ENCODE data around the gene ADGRG3.
"Not testable (repeated sequence)": the region's sequence is repeated elsewhere in the genome, so short reads cannot be mapped to it uniquely, and the experiment has no call there.

The ADGRG3 gene

DNA sequence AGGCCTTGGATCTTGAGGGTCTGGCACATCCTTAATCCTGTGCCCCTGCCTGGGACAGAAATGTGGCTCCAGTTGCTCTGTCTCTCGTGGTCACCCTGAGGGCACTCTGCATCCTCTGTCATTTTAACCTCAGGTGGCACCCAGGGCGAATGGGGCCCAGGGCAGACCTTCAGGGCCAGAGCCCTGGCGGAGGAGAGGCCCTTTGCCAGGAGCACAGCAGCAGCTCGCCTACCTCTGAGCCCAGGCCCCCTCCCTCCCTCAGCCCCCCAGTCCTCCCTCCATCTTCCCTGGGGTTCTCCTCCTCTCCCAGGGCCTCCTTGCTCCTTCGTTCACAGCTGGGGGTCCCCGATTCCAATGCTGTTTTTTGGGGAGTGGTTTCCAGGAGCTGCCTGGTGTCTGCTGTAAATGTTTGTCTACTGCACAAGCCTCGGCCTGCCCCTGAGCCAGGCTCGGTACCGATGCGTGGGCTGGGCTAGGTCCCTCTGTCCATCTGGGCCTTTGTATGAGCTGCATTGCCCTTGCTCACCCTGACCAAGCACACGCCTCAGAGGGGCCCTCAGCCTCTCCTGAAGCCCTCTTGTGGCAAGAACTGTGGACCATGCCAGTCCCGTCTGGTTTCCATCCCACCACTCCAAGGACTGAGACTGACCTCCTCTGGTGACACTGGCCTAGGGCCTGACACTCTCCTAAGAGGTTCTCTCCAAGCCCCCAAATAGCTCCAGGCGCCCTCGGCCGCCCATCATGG is 4.0 kb upstream of the ADGRG3 start:
- no peak for DNase-seq (ENCODE audit: low spot score)

DNA sequence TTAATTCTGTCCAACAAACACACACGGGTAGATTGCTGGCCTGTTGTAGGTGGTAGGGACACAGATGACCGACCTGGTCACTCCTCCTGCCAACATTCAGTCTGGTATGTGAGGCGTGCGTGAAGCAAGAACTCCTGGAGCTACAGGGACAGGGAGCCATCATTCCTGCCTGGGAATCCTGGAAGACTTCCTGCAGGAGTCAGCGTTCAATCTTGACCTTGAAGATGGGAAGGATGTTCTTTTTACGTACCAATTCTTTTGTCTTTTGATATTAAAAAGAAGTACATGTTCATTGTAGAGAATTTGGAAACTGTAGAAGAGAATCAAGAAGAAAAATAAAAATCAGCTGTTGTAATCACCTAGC is 3.5 kb upstream of the ADGRG3 start:
- DNase-seq (ENCODE audit: low spot score): no peak

DNA sequence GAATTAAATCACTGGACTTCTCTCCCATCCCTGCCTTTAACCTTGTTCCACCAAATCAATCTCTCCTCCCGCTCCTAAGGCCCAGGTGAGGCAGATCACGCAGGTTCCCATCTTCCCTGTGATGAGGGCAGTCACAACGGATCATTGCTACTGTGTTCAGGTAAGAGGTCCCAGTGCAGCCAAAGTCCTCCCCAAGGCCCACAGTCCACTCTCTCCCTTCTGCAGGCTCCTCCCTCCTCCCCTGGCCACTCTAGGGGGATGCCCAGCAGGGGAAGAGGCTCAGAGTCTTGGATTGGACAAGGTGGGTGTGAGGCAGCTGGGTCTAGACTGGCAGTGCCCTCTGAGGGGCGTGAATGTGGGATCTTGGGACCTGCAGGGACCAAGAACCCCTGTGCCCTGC is 2.6 kb upstream of the ADGRG3 start:
- no peak for DNase-seq (ENCODE audit: low spot score)

DNA sequence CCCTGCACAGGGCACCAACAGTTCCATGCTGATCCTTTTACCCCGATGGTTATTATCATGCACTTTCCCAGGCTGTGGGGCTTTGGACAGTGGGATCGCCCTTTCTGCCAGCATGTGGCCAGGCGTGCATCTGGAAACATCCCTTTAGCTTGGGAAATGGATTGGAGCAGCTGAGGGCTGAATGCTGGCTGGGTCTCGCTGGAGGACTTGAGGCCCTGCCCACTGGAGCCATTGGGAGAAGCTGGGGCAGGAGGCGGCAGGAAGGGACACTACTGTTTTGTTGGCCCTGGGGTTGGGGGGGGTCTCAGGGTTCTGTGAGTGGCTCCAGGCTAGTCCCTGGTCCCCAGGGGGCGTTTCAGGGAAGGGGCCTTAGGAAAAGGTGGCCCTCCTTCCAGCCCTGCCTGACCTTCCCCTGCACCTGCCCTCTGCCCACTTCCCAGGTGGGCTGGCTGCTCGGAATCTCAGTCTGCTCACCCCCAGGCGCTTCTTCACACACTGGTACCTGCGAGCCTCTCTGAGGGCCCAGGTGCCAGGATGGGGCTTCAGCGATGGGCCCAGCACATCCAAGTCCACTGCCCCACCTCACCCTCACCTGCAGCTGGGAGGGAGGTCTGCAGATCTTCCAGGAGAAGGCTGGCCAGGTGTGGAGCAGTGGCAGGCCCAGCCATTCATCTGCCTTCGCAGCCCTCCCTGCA is 1.6 kb upstream of the ADGRG3 start:
- DNase-seq (ENCODE audit: low spot score): no peak

DNA sequence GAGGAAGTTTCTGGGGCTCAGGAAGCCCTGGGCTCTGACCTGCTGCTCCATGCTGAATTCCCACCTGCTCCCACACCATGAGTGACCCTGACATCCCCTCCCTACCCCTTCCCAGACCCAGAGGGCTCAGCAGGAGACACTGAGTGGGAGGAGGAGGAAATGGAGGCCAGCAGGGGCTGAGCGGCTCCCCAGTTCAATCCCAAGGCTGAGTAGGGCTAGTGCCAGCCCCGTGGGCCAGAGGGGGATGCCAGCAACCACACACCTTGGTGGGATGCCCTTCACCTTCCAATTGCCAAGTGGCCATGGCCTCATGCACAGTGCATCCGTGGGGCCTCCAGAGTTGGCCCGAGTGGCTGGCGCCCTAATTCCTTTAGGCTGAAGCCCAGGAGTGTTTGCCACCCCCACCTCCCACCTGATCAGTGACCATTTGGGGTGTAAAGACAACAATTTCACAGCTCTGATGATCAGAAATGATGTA is 1.0 kb upstream of the ADGRG3 start:
- DNase-seq (ENCODE audit: low spot score): no peak

DNA sequence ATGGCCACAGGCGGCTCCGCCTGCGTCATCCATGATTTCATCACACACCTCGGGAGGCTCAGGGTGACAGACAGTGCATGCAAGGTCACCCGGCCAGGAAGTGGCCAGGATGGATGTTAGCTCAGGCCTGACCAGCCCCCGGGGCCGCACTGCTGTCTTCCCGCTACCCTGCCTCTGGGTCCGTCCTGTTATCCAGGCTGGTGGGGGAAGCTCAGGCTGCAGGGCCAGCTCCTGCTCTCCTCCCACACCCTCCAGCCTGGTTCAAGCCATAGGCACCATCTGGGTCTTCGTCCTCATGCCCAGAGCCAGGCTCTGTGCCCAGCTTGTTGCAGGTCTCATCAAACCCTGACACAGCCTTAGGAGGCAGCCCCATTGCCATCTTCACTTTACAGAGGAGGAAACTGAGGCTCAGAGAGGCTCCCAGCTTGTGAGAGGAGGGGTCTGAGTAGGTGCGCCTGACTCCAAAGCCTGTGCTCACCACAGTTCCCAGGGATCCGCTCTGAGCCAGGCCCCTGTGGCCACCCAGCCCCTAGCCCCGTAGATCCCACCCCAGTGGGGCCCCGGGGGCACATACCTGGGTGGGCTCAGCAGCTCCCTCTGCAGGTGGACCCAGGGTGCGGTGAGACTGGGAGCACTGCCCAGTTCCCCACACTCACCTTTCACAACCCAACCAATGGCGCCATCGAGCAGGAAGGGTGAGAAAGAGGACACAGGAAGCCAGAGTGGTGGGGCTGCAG is 412 bp upstream of the ADGRG3 start:
- DNase-seq (ENCODE audit: low spot score): no peak

DNA sequence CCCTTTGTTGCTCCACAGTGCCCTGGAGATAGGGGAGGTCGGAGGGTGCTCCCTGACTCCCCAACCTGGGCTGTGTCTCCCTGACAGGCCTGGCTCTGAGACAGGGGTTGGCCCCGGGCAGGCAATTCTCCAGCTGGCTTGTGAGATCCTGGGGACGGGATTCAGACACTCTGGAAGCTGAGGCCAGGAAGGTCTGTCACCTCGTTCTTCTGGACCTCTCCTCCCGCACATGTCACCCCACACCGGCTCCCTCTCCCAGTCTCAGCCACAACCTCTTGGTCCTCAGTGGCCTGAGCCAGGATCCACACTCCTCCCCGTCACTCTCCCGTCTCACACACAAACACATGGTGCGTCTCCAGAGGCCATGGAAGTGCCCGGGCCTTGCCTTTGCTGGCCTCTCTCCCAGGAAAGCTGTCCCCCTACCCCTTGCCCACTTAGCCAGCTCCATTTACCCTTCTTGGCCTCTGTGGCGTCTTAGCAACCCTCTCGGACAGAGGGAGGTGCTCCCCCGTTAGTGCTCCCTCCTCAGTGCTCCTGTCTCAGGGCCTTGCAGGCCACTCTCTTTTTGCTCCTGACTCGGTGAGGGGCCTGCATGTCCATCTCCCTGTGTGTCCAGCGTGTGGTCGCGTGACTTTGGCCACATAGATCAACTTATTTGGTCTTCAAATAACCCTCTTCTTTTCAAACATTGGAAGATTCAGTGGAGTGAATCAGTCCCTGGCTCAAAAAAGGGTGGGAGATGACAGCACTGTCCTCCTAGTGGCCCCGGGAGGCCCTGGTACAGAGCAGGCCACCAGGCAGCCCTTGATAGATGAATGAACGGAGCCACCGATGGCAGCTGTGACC is 747 bp downstream of the ADGRG3 start:
- no peak for DNase-seq (ENCODE audit: low spot score)

DNA sequence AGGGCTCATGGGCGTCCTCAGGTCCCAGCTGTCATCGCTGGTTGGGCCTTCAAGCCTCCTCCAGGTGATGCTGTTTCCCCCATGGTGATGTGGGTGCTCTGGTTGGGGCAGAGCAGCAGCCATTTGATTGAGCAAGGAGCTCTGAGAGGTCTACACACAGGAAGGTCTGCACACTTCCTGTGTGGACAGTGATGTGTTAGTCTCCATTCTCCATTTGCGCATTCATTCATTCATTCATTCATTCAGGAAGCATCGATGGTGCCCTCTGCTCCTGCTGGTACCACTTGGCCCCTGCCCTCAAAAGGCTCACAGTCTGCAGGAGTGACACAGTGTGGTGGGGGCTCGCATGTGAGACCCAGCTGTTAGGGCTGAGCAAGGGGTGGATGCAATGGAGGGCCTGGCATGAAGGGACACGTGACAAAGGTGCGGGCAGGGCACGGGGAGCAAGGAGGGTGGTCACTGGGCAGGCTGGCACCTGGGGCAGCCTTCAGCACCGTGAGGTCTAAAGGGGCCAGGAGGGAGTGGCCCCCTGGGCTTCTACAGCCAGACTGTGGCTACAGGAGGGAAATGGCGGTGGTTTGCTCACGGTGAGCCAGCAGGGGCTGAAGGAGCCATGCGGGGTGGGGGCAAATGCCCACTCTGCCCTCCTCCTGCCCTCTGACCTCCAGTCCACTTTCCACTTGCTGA is 1.5 kb downstream of the ADGRG3 start:
- no peak for DNase-seq (ENCODE audit: low spot score)

DNA sequence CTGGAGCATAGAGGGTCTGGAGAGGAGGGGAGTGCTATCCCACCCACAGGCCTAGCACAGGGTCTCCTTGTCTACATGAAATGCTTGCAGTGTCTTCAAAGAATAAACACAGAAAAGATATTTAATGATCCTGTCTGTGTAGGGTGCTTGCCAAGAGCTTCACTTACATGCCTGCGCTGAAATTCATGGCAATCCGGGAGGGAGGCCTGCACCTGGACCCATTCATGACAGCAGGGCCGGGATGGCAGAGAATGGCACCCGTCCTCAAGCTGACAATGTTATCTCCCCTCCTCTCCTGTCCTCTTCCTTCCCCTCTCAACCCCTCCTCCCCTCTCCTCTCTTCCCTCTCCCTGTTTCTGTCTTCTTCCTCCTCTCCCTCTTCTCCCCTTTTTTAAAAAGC is 2.1 kb downstream of the ADGRG3 start:
- no peak for DNase-seq (ENCODE audit: low spot score)

DNA sequence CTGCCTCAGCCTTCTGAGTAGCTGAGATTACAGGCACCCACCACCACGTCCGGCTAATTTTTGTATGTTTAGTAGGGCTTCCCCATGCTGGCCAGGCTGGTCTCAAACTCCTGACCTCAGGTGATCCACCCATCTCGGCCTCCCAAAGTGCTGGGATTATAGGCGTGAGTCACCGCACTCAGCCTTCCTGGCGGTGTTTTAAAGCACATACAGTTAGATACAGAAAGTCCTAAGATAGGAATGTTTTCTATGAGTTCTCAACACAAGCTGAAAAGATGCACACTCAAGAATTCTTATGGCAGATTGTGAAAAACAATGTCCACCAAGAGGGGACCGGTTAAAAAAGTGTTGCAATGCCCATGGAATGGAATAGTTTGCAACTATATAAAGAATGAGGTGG is 3.3 kb downstream of the ADGRG3 start:
- not testable (repeated sequence) for DNase-seq (ENCODE audit: low spot score)

DNA sequence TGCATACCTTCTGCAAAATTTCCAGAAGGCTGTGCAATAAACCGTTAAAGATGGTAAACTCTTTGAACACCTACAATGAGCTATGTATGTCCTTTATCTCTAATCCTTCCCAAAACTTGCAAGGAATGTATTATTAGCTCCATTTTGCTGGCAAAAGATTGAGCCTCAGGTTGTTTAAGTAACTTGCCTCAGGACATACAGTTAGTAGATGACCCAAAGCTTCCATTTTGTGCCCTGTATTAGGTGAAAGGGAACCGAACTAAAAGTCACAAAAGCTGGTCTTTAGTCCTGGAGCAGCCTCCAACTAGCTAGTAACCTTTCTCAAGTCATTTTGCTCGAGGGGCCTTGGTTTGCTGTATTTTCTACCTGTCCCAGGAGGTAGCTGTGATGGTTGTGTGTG is 4.3 kb downstream of the ADGRG3 start:
- no peak for DNase-seq (ENCODE audit: low spot score)

DNA sequence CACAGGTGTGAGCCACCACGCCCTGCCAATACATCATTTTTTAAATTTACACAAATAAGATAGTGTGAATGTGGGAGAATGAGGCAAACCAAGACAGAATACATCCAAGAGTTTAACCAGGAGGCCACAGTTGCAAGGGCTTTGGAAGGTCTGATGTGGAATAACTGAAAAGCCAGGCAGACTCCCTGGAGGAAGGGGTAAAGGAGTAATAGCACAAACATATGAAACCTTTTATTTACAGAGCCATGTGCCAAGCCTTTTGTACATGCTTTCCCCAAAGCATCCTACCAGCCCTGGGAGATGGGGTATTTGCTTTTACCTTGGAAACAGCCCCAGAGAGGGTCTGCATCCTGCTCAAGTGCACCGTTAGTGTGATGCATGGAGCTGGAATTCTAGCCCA is 4.7 kb downstream of the ADGRG3 start:
- no peak for DNase-seq (ENCODE audit: low spot score)

DNA sequence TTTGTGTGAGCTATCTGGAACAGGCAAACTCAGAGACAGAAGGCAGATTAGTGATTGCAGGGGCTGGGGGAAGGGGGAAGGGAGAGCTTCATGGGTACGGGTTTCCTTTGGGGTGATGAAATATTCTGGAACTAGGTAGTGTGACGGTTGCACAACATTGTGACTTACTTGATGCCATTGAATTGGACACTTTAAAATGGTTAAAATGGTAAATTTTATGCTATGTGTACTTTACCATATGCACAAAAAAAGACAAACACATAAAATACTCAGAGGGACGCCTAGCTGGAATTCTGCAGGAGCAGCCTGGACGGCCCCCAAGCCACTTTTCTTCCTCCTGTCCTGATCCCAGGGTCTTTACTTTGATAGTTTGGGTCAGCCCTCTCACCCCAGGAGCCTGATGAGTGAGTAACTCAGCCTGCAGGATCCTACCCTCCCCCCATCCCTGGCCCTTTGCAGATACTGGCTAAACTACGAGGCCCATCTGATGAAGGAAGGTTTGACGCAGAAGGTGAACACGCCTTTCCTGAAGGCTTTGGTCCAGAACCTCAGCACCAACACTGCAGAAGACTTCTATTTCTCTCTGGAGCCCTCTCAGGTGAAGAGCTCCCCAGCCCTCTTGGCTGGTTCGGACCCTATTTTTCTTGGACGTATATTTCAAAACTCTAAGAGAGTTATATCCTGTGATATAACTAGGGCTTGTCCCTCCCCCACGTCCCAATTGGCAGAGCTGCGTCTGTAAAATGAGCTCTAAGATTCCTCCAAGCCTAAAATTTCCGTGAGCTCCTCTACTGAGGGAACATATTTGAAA is 7.8 kb downstream of the ADGRG3 start:
- DNase-seq (ENCODE audit: low spot score): no peak

DNA sequence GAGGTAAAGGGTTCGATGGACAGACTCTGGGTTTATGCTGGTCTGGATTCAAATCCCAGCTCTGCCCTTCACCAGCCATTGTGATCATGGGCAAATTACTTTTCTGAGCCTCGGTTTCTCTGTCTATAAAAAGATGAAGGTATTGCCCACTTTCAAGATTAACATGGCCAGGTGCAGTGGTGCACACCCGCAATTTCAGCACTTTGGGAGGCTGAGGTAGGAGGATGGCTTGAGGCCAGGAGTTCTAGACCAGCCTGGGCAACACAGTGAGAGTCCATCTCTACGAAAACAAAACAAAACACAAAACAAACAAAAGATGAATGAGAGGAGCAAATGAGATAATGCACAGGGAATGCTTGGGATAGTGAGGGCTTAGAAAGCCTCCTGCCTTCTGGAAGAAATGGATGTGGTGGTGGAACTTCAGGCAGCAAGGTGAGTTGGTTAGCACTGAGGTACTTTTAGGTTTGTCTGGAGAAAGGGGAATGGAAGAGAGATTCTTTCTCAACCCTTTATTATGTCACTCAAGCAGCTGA is 8.5 kb downstream of the ADGRG3 start:
- no peak for DNase-seq (ENCODE audit: low spot score)

DNA sequence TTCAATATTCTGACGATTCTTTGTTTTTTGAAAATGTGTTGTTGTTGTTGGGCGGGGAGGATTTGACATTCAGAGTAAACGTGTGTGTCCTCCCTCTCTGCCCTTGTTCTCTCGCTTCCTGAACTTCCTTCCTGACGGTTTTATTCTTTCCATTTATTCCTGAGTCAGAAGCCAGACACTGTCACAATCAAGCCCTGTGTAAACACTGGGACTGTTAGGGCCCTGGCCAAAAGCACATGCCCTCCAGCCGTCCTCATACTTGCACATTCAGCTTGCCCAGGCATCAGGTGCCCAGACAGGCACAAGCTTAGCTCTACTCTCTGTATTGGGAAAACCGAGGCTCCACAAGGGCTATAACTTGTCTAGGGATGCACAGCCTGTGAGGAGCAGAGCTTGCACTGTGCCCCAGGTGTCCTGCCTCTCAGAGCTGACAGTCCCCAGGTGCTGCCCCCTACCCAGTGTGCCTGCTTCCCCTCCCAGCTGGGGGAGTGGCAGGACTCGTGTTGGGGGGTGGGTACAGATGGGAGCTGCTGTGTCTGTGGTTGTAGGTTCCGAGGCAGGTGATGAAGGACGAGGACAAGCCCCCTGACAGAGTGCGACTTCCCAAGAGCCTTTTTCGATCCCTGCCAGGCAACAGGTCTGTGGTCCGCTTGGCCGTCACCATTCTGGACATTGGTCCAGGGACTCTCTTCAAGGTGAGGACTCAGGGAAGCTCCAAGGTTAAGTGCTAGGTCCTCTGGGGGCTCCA is 9.7 kb downstream of the ADGRG3 start:
- DNase-seq (ENCODE audit: low spot score): no peak

DNA sequence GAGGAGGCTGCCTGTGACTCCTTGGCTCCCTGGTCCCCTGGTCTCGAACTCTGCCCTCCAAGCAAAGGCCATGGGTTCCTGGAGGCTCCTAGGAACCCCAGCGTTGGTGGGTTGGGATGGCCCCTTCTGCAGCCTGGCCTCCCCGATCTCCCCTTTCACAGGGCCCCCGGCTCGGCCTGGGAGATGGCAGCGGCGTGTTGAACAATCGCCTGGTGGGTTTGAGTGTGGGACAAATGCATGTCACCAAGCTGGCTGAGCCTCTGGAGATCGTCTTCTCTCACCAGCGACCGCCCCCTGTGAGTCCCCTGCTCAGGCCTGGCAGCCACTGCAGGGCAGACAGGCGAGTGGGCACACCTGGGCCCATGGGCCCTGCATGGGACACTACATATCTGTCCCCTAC is 10.9 kb downstream of the ADGRG3 start:
- no peak for DNase-seq (ENCODE audit: low spot score)

DNA sequence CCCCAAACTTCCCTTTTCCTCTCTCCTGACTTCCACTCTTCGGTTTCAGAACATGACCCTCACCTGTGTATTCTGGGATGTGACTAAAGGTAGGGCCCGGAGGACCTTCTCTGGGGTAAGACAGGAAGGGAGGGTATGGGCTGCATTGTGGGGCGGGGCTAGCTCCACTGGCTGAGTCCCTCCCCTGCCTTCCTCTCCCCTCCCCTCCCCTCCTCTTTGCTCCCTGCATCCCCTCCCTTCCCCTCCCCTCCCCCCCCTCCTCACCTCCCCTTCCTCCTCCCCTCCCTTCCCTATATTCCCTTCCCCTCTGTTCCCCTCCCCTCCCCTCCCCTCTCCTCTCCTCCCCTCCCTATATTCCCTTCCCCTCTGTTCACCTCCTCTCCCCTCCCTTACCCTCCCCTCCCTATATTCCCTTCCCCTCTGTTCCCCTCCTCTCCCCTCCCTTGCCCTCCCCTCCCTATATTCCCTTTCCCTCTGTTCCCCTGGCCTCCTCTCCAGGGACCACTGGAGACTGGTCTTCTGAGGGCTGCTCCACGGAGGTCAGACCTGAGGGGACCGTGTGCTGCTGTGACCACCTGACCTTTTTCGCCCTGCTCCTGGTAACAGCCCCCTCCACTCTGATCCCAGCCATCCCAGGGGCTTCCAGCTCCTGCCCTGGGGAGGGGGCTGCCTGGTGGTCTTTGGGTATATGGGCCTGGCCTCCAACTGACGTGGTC is 11.8 kb downstream of the ADGRG3 start:
- DNase-seq (ENCODE audit: low spot score): no peak

DNA sequence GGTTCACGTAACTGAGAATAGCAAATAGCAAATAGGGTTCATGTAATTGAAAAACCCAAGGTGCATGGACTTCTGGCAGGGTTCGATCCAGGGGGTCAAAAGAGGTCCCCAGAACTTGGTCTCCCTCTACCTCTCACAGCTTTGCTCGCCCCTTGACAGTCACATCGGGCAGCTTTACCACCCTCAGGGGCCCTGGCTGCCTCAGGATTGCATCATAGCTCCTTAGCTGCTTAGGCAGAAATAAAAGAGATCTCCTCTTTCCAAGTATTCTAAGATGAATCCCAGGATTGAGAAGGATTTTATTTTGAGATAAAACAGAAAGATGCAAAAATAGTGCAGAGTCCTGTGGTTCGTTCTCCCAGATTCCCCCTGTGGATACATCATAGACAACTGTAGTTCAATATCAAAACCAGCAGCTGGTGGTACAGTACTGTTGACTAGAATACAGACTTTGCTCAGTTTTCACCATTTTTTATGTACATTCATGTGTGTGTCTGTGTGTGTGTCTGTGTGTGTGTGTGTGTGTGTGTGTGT is 12.8 kb downstream of the ADGRG3 start:
- DNase-seq (ENCODE audit: low spot score): no peak
